UCSD-AML1 (cell line): ENCODE measurements around the gene SLC25A13.
"Not testable (repeated sequence)": the region's sequence is repeated elsewhere in the genome, so short reads cannot be mapped to it uniquely, and the experiment has no call there.

ENCODE experiments used
- DNase-seq: peaks from one replicate; lab custom pipeline; 2025; ENCODE audit not compliant: unreplicated experiment; lab: John Stamatoyannopoulos, UW

SLC25A13 gene

DNA sequence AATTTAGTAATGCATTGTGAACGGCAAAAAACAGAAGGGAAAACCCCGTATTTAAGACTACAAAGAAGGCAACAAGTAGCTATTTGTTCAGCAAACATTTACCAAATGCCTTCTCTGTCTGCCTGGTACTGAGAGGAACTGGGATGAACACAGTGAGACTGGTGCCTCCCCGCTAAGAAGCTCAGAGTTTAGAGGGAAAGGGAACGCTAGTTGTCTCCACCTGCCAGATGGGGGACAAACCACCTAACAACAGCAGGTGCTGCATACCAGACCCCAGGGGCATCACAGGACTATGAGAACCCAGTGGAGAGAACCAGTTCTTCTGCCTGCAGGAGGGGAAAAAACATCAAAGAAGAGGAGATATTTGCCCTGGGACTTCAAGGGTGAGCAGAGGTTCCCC lies 147.1 kb downstream of the SLC25A13 start:
- DNase-seq = no peak

DNA sequence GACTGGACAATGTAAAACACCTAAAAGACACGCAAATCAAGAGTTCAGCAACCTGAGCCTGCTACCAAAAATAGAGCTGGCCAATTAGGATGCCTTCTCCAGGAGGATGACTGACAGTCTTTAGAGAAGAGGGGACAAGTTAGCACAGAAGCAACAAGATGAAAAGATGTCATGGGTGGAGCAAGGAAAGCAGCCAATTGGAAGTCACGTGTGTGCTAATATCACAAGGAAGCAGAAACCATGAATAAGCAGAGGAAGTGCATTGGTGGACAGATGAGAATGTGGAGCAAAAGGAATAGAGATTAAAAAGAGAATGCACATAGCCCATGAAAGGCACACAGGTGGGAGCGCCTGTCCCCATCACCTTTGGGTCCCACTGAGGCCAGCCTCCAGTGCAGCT lies 148.1 kb downstream of the SLC25A13 start:
- DNase-seq = no peak

DNA sequence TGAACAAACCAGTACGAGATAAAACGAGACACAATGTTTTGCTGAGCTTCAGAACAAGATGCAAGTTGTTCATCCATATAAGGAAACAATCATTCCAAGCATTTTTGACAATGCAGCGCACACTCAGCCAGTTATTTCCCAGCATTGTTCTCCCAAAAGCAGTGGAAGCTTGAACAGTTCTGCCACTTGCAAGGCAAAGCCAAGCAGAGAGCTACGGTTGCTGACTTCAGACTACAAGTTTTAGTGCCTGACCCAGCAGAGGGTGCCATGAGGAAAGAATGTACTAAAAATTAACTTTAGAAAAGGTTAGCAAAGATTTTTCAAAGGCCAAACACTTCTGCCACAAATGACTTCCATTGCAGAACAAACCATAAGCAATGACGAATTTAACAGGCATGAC lies 152.5 kb downstream of the SLC25A13 start:
- DNase-seq = no peak

DNA sequence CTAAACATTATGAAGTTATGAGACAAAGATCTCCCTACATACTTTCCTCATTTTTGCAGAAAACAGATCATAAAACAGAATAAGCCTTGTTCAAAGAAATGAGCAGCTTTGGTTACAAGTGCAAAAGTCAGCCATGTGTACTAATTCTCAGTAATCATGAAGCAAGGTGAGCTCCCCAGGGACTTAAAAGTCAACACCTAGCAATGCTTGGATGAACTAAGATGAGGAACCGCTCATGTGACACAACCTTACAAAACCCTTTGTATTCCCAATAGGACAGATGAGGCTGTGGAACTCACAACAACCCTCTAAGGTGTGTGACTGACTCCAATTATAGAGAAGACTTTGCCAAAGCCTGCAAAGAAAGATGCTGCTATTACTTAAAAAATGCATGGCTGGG lies 154.5 kb downstream of the SLC25A13 start:
- DNase-seq = no peak

DNA sequence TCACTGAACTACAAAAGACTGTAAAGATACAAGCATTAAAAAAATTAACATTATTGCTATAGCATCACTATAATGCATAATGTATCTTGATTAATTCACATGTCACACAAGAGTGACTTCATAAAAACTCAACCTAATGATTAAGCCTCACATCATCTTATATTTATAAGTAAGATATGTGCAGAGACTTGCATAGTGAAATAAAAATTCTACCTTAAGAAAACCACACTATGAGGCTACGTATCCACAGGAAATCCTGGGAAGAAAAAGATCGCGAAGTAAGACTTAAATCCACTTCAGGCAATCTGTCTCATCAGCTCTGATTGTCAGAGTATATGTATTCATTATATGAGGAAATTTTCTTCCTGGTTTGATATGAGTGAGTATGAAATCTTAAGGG lies 160.0 kb downstream of the SLC25A13 start:
- DNase-seq = no peak

DNA sequence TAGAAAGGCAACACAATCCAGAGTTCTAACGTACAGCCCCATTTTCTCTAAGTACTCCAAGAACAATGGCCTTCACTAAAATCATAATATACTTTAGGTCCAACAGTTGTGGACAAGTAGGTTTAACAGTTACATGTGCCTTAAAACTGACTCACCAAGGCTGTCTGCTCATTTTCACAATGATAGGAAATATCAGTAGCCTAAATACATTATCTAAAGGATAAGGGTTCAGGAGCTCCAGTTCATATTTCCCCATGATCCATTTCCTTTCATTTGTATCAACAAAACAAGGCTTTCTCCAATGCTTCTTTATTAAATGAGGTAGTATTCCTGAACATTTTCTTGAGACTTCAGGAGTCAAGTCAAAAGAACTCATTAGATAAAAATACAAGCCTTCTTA lies 164.0 kb downstream of the SLC25A13 start:
- no peak for DNase-seq

DNA sequence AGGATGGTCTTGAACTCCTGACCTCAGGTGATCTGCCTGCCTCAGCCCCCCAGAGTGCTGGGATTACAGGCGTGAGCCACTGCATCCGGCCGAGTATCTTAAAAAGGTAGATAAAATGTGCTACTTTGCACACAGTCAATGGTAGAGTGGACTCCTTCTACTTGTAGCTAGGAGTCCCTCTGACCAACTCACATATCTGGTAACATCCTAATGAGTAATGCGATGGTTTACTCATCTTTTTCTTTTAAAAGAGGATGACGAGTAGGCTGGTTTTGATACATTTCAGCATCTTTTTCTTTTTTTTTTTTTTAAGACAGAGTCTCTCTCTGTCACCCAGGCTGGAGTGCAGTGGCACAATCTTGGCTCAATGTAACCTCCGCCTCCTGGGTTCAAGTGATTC lies 167.4 kb downstream of the SLC25A13 start:
- DNase-seq = not testable (repeated sequence)

DNA sequence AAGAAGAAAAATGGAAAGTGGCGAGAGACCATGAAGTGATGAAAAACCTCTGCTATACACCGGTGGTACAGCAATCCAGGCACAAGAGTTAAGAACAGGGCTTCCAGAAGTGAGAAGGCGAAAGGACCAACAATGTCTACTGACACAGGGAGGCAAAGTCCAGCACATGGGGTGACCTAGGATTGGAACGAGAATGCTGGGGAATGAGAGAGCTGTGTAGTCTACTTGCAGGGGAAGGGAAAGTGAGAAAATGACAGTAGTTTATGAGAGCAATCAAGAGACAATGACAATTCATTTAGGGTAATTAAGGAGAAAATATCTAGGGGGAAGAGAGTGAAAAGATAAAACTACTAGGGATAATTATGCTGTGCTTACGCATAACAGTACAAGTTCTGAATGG lies 169.2 kb downstream of the SLC25A13 start:
- DNase-seq = no peak

DNA sequence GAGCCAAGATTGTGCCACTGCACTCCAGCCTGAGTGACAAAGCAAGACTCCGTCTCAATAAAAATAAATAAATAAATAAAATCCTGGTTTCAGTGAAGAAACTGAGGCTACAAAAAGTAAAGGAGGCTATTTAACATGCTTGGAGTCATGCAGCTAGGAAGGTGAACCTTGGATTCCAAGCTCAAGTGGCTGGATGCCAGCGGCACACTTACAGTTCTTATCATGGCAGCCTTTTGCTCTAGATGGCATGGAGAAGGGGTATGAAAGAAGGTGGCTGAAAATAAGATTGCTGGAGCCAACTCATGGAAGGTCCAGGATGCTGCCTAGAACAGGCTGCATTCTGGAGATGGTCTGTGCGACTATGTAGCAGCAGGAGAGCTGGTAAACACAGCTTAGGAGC lies 170.0 kb downstream of the SLC25A13 start:
- no peak for DNase-seq

DNA sequence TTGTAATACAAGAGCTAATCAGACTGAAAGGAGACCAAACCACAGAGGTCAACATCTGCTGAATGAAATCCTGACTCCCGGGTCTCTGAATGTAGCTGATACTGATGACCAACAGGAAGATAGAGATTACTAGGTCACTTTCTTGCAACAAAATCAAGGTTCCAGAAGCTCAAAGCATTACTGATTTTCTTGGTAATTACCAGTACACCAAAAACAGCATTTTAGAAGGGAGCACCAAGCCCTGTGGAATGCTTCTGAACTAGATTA lies 177.7 kb downstream of the SLC25A13 start:
- no peak for DNase-seq

DNA sequence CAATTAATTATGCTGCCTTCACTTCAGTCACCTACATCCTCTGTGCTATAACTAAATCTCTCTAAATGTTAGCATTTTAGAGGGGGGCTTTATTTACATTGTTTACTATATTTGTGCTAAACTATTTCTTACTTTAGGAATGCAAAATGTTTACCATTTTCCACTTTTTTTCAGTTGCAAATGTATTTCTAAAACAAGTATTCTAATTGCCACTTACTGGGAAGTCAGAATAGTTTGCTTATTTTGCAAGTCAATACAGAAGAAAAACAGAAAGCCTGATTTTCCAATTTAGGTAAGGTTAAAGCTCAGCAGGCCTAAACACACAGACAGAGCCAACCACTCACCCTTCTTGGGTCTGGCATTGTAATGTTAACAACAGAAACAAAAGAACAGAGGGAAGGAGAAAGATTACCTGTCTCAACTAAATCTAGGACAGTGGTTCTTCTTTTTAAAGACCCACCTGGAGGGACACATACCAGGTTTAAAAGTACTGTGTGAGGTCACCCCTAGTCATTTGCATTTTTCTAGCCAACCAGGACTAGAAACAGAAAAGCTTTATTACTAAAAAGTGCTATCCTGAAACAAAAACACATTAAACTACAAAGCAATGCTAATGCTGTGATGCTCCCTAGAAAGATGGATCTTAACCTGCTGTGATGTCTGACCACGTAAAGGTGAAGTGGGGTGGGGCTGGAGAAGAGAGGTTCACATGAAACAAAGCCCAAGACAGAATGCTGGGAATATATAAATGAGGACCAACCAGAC lies 178.2 kb downstream of the SLC25A13 start:
- DNase-seq = no peak

DNA sequence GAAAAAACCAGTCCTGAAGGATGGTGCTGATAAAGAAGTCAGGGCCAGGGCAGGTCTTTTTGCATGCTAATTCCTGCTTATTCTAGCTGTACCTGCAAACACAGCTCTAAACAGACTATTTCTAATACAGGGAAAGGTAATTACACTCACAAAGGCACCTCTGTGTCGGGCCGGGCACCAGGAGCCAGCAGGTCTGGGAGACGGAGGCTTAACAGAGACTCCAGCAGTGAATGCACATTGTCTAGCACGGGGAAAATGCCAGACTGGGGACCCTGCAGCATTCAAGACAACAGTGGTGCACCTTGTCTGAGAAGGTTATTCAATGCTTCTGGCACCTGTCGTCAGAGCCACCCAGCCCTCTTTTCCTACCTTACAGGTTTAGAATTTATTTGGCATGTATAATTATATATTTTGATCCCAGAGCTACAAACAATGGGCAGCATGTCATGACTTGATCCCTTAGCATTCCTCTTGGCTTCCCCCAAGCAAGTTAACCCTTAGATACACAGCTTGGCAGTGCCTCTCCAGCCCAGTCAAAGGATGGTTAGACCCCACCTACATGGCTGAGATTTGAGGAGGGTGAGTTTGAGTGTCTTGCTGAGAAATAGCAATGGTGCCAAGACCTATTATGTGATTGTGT lies 185.2 kb downstream of the SLC25A13 start:
- DNase-seq = no peak

DNA sequence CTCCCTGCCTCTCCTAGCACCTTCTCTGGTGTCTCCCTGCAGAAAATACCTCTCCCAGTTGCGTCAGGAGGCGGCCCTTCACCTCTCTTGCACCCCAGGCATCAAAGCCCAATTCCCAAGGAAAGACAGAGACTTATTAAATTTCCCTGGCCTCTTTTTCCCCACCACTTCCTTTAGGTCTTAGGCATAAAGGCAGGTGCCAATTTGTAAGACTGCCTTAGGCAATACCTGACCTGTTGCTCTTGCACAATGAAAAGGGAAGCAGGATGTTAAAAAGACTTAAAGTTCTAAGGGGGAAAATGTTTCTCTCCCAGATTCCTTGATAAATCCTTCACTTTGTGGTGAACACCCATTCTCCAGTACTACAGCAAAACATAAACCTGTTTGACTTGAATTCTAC lies 186.7 kb downstream of the SLC25A13 start:
- DNase-seq = no peak

DNA sequence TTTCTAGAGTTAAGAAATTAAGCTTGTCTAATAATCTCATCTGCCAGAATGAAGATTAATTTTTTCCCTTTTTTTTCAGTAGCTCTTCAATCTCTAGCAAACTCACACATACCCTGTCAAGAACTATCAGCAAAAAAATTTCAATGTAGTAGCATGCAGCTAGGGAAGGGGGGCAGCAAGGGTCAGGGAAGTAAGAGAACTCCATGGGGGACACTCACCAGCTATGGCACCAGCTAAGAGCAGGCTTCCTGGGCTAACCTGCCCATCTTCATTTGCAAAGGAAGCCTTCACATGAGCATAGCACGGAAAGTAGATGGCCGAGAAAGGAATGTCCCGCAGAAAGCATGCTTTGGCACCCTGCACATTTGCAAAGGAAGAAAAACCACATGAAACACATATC lies 190.4 kb downstream of the SLC25A13 start:
- DNase-seq = peak; percentile 5

DNA sequence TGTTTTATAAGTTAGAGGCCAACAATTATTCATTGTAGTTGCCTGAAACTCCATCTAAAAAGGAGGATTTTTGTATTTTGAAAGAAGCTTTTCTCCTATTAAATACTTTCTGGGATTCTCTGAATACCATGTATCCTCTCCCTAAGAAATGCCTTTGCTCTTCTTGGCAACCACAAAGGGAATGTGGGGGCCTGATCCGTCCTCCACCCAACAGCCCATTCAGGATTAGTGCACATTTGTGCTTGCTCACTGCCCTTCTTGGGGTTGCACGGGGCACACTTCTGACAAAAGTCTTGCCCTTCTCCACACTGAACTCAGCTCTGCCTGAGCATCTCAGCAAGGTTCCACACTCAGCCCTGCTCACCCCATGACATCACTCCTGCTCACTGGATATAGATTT lies 194.2 kb downstream of the SLC25A13 start:
- no peak for DNase-seq

DNA sequence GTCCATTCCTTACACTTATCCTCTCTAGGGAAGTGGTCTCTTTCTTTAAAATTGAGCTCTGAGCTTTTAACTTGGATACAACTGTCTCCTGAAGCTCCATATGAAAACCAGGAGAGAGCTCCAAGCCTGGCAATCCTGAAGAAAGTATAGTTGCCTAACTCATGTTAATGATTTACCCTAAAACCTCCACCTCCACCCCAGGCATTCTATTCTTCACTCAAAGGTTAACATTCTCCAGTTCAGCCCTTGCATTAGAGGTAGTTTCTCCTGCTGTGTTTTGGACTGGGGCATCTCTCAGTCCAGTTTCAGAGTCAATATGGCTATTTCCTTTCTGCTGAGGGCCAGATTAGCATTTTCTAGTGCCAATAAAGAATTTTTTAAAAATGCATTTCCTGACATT lies 195.5 kb downstream of the SLC25A13 start:
- DNase-seq = no peak

DNA sequence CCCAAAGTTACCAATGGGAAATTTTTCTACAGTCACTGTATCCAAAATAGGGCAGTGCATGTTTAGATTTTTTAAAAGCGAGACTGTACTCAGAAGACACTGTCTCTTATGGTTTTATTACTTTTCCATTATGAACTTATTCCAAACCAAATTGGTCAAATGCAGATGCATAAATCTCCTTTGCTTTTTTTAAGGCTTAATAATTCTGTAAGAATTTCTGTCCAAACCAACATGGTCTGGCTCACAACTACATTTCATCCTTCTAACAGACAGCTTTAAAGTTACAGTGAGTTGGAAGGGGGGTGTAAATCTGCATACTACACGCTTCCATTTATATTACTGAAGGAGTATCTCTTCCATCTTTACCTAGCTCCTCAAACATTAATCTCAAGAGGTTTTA lies 199.2 kb downstream of the SLC25A13 start:
- DNase-seq = no peak

DNA sequence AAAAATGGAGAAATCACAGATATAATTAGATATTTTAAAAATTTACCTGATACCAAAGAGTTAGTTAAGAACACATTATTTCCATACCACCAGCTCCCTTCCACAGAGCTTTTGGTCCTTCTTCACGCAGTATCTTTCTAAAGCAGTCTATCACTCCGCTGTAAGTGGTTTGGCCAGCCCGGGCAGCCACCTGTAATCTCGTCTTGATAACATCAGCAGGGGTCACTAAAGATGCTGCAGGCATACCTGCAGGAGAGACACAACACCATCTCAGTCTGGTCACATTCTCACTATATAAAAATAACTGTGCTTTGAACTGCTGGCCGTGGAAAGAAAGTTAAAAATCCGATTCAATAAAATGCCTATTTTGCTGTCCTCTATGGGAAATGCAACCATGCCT lies 200.1 kb downstream of the SLC25A13 start:
- no peak for DNase-seq

DNA sequence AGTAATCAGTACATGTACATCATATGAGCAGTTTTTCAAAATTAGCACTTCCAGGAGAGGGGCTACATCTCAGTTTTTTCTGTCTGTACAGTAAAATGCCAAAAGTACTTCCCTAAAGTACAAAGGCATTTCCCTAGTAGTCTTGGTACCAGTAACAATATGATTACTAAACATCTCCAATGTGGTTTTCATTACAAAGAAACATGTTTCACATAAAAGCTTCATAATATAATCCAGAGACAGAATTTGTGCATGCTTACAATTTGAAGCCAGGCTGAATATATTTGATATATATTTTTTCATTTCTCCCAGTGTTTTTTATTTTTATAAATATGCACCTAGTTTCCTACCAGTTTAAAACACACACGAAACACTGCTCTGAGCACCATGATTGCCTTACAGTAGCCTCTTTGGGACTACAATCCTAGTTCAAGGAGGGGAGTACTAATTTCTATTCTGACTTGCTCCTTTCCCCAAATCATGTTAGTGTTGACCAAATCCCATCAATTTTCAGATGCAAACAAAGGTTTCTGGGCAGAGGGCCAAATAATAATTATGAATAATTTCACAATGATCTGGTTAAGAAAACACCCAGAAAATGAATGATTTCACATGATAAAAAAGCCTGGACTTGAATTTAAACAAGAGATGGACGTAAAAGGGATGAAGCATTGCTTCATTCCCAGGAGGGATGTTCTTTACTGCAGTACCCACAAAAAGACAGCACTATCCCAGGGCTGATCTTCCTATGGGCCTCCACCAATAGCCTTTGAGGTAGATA lies 201.3 kb downstream of the SLC25A13 start:
- DNase-seq = no peak

DNA sequence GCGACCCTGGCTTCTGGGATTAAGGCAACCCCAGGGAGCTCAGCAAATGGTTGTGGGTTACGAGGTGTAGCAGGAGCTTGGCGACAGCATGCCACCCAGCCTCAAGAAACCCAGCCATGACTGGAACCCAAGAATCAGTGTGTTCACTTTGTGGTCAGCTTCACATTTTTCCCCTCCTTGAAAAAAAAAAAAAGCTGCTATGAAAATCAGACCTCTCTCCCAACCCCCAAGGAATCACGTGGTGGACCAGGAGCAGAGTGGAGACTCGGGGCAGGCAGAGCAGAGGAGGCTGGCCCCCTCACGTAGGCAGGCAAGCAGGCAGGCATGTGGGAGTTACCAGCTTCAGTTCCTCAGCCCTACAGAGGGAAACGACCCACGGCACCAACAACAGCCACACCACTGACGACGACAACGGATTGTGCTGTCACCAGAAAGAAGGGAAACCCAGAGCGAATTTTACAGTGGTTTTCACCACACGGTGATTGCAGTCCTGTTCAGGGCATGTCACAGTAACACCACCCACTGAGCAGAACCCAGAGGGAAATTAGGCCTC lies 203.4 kb downstream of the SLC25A13 start:
- DNase-seq = peak; percentile 6

DNA sequence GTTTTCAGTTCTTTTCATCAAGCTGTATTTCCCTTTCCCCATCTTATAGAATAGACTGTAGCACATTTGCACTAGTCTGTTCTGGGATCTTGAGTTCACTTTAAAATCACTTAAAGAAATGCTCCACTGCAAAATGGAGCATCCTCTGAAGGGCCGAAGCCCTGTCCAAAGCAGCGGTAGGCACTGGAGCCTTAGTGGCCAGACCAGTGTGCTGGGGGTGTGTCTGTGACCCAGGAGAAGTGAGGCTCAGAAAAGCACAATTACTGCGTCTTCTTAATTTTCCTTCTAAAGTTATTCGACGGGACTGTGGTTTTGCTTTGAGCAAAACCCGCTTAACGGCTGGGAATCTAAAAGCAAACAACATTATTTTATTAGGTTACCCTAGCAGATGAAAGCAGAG lies 205.7 kb downstream of the SLC25A13 start:
- no peak for DNase-seq

DNA sequence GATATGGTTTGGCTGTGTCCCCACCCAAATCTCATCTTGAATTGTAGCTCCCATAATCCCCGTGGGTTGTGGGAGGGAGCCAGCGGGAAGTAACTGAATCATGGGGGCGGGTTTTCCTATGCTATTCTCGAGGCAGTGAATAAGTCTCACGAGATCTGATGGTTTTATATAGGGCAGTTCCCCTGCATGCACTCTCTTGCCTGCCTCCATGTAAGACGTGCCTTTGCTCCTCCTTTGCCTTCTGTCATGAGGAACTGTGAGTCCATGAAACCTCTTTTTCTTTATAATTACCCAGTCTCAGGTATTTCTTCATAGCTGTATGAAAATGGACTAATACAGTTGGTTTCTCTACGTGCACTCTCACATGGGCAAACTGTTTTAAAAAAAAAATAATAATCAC lies 207.7 kb downstream of the SLC25A13 start:
- no peak for DNase-seq
